Activated CD4-positive, alpha-beta T cell treated with anti-CD3 and anti-CD28 coated beads for 36 hours (primary cell): ENCODE measurements around the gene JMJD6. TPM values are rescaled to one million over a fixed set of nuclear protein-coding genes. Genes with fewer than 3 reads are reported as not detected.
"Not testable (repeated sequence)": the region's sequence is repeated elsewhere in the genome, so short reads cannot be mapped to it uniquely, and the experiment has no call there.

Experiments
- ATAC-seq: fragments of 200-7000 bp; cut with Tn5 transposase; one replicate; pipeline ENCODE4 v1.10.0; 2021; ENCODE audit warnings: mild to moderate bottlenecking, moderate library complexity
- CTCF ChIA-PET: fragments of 350-600 bp; sonication (Branson Sonifier 250); formaldehyde crosslinking; loops from one replicate; lab custom pipeline; 2021; ENCODE audit warnings: antibody characterized with exemption; lab: Charles Lee
- POLR2A ChIA-PET: fragments of 350-600 bp; sonication (Branson Sonifier 250); formaldehyde crosslinking; loops from one replicate; lab custom pipeline; 2021; ENCODE audit warnings: antibody characterized with exemption, inconsistent platforms; lab: Charles Lee
- DNase-seq: peaks from one replicate; pipeline ENCODE4 v3.0.0-alpha.2; 2020
- H3K27ac Mint-ChIP-seq: one replicate; pipeline ENCODE4 v1.8.0; 2021; ENCODE audit warnings: mixed read lengths
- H3K27me3 Mint-ChIP-seq: one replicate; pipeline ENCODE4 v1.8.0; 2021; ENCODE audit warnings: mixed read lengths
- H3K36me3 Mint-ChIP-seq: one replicate; pipeline ENCODE4 v1.8.0; 2021; ENCODE audit warnings: low read depth, mixed read lengths
- H3K4me1 Mint-ChIP-seq: one replicate; pipeline ENCODE4 v1.8.0; 2021; ENCODE audit warnings: mixed read lengths
- H3K4me3 Mint-ChIP-seq: one replicate; pipeline ENCODE4 v1.8.0; 2021; ENCODE audit warnings: mild to moderate bottlenecking, moderate library complexity, mixed read lengths
- H3K9me3 Mint-ChIP-seq: one replicate; pipeline ENCODE4 v1.8.0; 2021; ENCODE audit warnings: low read depth, mixed read lengths
- intact Hi-C, 2 experiments: fragments of 100-400 bp; cut with DNase I in 1 of 2; cut with micrococcal nuclease in 1 of 2; formaldehyde crosslinking; loops; one replicate each; pipeline versions ENCODE4 v1.14.2 to v1.15.1; 2022 to 2024; cut with DNase I, micrococcal nuclease
- total RNA-seq, 2 experiments: library from RNA; stranded (reverse); gene quantifications; one replicate each; pipeline ENCODE4 v1.2.3, GENCODE V29; 2021

The JMJD6 gene
- total RNA-seq, 2 experiments from 2014 or later: 51.3 to 65.5 TPM

DNA sequence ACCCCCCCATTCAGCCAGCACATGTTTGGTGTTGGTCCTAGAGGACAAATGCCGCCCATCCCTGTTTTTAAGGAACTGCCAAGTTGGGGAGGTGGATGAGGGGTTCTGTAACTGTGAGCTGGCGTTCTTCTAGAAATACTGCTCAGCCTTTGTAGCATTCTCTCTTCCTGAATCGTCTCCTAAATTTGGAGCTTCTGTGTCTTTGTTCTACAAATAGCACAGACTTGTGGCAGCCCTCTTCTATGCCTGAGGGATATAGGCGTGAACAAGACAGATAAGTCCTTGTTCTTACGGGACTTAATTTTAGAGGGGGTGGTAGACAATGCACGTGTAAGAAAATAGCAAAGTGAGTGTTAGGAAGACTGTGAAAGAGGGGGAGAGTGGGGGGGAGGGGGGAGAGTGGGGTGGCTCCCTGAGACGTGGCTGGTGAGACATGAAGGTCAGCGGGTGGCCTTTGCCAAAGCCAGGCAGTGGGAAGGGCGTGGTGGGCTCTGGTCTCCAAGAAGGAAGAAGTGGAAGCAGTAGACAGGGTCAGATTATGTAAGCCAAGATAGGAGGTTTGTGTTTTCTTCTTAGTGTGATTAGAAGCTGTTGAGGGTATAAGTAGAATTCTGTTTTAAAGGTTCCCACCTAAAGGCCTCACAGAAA is 21.4 kb upstream of the JMJD6 start:
- Mint-ChIP-seq H3K9me3 (no peaks in the 10 kb centered on the region), H3K4me3 (no peak overlapping the region), H3K4me1 (peaks cover 21% of the 10 kb centered on the region), H3K36me3 (peaks cover 32% of the 10 kb centered on the region), H3K27ac (no peak overlapping the region), H3K27me3 (no peaks in the 10 kb centered on the region)
- ATAC-seq (no peak), DNase-seq (no peak)
- intact Hi-C loops: no loop called here
- POLR2A ChIA-PET: no interaction called here
- CTCF ChIA-PET: interaction anchor here (0.6 to 1.3 kb wide), 2 partner anchors 9 to 1595 kb away, joined by 3 to 4 read pairs; no protein-coding TSS in a partner anchor

DNA sequence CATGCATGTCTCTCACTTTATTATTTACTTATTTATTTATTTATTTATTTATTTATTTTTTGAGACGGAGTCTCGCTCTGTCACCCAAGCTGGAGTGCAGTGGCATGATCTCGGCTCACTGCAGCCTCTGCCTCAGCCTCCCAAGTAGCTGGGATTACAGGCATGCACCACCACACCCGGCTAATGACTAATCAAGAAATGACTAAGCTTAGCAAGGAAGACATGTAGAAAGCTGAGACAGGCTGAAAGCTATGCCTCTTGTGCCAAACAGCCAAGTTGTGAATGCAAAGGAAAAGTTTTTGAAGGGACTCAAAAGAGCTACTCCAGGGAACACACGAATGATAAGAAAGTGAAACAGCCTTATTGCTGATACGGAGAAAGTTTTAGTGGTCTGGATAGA is 19.4 kb upstream of the JMJD6 start:
- H3K9me3 Mint-ChIP-seq, H3K4me3 Mint-ChIP-seq, H3K27ac Mint-ChIP-seq, H3K27me3 Mint-ChIP-seq, intact Hi-C loops: not testable (repeated sequence)
- peak; percentile 27 for DNase-seq
- Mint-ChIP-seq H3K36me3 (peaks cover 37% of the 10 kb centered on the region), H3K4me1 (peaks cover 16% of the 10 kb centered on the region)
- CTCF ChIA-PET: interaction anchor here (0.8 to 1.8 kb wide), 5 partner anchors 10 to 223 kb away, joined by 3 to 6 read pairs (median 4); no protein-coding TSS in a partner anchor
- peak; percentile 62 for ATAC-seq
- POLR2A ChIA-PET: interaction anchor here (0.6 to 1.1 kb wide), 3 partner anchors 9 to 188 kb away, joined by 3 to 5 read pairs (median 5); partner anchors contain the start of gene SRSF2

DNA sequence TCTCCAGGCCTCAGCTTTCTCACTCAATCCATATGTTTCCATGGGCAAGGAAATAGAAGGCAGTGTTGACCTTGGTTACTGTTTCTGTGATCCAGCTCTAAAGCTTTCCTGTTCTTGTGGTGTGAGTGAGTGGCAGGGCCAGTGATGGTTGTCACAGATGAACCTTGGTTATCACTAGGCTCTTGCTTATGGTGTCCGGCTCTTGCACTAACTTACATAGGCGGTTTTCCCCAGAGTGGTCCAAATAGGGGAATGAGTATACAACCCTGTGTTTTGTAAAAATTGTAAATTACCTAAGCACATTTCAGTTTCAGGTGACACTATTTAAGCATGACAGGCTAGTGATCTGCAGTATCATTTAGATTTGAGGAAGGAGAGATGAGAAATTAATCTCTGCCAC is 18.3 kb upstream of the JMJD6 start:
- intact Hi-C loops: no loop called here
- Mint-ChIP-seq H3K4me3 (no peak overlapping the region), H3K27me3 (no peaks in the 10 kb centered on the region), H3K9me3 (no peaks in the 10 kb centered on the region), H3K36me3 (peaks cover 37% of the 10 kb centered on the region), H3K27ac (no peak overlapping the region), H3K4me1 (peaks cover 16% of the 10 kb centered on the region)
- ChIA-PET CTCF (interaction anchor here (0.6 kb wide), 2 partner anchors 231 to 249 kb away, joined by 3 to 4 read pairs; no protein-coding TSS in a partner anchor), POLR2A (no interaction called here)
- DNase-seq (no peak), ATAC-seq (peak; percentile 44)

DNA sequence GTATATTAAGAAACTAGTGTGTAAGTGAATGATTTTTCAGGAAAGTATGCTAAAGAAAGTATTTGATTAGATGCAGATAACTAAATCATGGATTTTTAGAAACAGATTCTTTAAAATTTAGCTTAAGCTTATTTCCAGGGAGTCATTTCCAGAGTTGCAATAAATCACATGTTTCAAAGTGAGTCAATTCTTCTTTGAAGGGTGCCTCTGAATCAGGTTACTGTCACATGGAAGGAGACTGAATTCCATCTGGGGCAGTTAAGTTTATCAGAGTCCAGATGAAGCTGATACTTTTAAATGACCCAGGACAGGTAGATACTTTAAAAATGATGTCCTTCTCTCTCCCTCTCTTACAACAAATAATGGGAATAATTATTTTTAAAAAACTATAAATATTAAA is 16.6 kb upstream of the JMJD6 start:
- peak; percentile 65 for ATAC-seq
- intact Hi-C loops: loop anchor here in 1 of 2 experiments (1.0 kb wide), 1 partner anchor 10 kb away; no protein-coding TSS in a partner anchor
- ChIA-PET POLR2A (interaction anchor here (0.6 to 1.4 kb wide), 6 partner anchors 8 to 30 kb away, joined by 3 to 5 read pairs (median 3); no protein-coding TSS in a partner anchor), CTCF (interaction anchor here (0.7 to 1.8 kb wide), 4 partner anchors 10 to 660 kb away, joined by 3 to 12 read pairs (median 4); no protein-coding TSS in a partner anchor)
- DNase-seq: no peak
- H3K27me3 Mint-ChIP-seq: no peaks in the 10 kb centered on the region
- H3K4me1 Mint-ChIP-seq: peaks cover 32% of the 10 kb centered on the region
- no peaks in the 10 kb centered on the region for H3K9me3 Mint-ChIP-seq
- H3K27ac Mint-ChIP-seq: no peak overlapping the region
- no peak overlapping the region for H3K4me3 Mint-ChIP-seq
- H3K36me3 Mint-ChIP-seq: peaks cover 35% of the 10 kb centered on the region

DNA sequence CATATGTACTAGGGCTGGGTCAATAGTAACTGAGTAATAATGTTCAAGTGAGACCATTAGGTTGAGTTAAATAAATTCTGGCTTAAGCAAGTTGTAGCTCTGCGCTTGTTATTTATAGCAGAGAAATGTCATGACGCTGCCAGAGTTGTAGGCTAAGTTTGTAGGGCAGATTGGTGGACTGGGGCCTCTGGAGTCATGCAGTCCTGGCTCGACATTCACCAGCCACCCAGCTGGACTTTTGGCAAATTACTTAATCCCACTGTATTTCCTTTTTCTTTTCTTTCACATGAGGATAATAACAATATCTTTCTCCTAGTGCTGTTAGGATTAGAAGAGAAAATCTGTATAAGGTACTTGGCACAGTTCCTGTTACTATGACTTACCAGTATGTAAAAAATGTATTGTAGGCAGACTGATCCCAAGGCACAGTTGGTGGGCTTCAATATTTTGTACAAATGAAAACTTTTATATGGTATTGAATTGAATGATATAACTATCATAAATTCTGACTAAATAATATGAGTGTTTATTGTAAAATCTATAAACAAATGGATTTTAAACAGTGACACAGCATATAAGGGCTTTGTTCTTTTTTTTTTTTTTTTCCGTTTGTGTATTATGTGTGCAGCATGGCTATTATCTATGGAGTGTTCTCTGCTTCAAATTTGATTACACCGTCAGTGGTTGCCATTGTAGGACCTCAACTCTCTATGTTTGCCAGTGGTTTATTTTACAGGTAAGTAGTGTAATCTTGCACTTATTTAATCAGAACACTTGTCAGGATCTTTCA is 14.1 kb upstream of the JMJD6 start:
- intact Hi-C loops: no loop called here
- Mint-ChIP-seq H3K4me3 (no peak overlapping the region), H3K27me3 (no peaks in the 10 kb centered on the region), H3K27ac (no peak overlapping the region), H3K36me3 (peaks cover 36% of the 10 kb centered on the region), H3K9me3 (no peaks in the 10 kb centered on the region), H3K4me1 (peaks cover 28% of the 10 kb centered on the region)
- DNase-seq: no peak
- CTCF ChIA-PET: interaction anchor here (0.5 to 0.7 kb wide), 2 partner anchors 343 to 391 kb away, joined by 3 read pairs; no protein-coding TSS in a partner anchor
- no peak for ATAC-seq
- POLR2A ChIA-PET: no interaction called here

DNA sequence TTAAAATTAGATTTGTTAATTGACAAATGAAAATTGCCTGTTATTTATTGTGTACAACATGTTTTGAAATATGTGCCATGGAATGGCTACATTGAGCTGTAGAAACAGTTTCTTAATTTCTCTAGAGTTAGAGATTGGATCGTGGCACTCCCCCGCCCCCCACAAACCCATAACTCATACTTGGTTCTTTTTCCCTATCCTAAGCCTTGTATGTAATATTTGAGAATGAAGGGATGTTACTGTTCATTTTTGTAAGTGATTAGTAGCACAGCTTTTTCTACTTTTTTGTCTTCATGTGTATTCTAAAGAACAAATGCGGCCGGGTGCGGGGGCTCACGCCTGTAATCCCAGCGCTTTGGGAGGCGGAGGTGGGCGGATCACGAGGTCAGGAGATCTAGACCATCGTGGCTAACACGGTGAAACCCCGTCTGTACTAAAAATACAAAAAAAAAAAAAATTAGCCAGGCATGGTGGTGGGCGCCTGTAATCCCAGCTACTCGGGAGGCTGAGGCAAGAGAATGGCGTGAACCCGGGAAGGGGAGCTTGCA is 13.2 kb upstream of the JMJD6 start:
- DNase-seq, H3K27me3 Mint-ChIP-seq, H3K9me3 Mint-ChIP-seq, H3K4me3 Mint-ChIP-seq, POLR2A ChIA-PET, ATAC-seq, H3K27ac Mint-ChIP-seq: not testable (repeated sequence)
- CTCF ChIA-PET: interaction anchor here (0.5 to 2.0 kb wide), 6 partner anchors 9 to 592 kb away, joined by 3 to 7 read pairs (median 3); no protein-coding TSS in a partner anchor
- intact Hi-C loops: loop anchor here (2.0 to 10.0 kb wide), 10 partner anchors 13 to 1965 kb away; partner anchors contain the start of genes ACOX1 (in 1 of the 2), NAT9 (in 1 of the 2), SEC14L1 (in 1 of the 2) and TEN1 (in 1 of the 2)
- H3K4me1 Mint-ChIP-seq: peaks cover 25% of the 10 kb centered on the region
- peaks cover 37% of the 10 kb centered on the region for H3K36me3 Mint-ChIP-seq

DNA sequence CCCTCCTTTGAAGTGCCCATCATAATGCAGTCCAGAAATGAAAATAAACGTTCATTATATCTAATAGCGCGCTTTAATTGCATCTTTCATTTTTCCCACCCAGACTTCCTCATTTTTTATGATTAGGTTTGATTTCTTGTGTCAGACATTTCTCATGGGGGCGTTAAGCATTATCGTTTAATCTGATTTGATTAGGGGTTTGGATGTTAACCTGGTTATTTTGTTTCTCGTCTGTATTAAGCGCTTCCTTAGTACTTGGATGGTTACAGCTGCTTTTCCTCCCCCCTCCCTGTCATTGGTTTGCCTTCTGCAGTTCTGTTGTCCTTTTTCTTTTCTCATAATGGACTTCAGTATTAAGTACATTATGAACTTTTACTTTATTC is 12.1 kb upstream of the JMJD6 start:
- no peak for DNase-seq
- Mint-ChIP-seq H3K36me3 (peaks cover 42% of the 10 kb centered on the region), H3K27me3 (no peaks in the 10 kb centered on the region), H3K9me3 (no peaks in the 10 kb centered on the region), H3K4me3 (peak overlapping the region; percentile 85), H3K4me1 (peaks cover 35% of the 10 kb centered on the region), H3K27ac (peak overlapping the region; percentile 98)
- ChIA-PET POLR2A (interaction anchor here (2.6 kb wide), 1 partner anchor 11 kb away, joined by 44 read pairs; the partner anchor contains the start of genes JMJD6 and METTL23), CTCF (interaction anchor here (0.7 to 2.0 kb wide), 4 partner anchors 10 to 124 kb away, joined by 3 to 7 read pairs (median 4); no protein-coding TSS in a partner anchor)
- no peak for ATAC-seq
- intact Hi-C loops: loop anchor here (1.0 to 10.0 kb wide), 11 partner anchors 14 to 1964 kb away; partner anchors contain the start of genes ACOX1 (in 1 of the 2), NAT9 (in 1 of the 2), SEC14L1 (in 1 of the 2) and TEN1 (in 1 of the 2)

DNA sequence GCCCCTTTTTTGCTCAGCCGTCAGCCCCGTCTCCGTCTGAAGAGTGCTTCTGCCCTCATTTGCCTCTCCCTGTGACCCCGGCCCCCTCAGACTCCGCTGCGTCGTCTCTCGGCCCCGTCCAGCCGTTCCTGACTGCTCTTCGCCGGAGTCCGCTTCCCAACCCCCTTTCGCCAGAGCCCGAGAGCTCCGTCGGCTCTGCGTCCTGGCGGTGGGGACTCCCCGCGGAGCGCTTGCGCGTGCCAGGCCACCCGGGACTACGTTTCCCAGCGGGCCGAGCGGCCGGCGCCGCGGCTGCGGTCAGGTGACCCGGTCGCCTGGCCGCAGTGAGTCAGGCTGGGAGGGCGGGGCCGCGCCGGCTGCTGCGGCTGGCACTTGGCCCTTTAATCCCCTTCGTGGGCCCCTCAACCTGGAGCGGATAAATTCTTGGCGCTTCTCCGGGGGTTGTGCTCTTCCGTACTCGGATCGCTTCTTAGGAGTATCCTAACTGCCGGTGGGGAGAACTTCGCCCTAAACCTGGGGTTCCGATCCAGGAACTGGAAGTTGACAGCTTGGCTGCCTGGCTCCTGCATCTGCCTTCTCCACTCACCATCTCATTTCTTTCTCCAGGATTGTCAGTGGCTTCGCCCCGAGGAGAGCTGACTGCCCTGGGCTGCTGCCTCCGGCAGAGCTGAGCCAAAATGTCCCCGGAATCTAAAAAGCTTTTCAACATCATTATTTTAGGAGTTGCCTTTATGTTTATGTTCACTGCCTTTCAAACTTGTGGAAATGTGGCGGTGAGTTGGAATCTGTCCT is 11.5 kb upstream of the JMJD6 start, which contains the start of gene MFSD11:
TSS of gene MFSD11 (plus strand) at position 444 of the 792 bp plus-strand sequence. CDS start at position 678, 234 bp downstream.
- peak within 1 kb of the TSS; percentile 85 for H3K4me3 Mint-ChIP-seq
- H3K27ac Mint-ChIP-seq: peak within 1 kb of the TSS; percentile 98
- H3K36me3 Mint-ChIP-seq: peaks cover 46% of the 10 kb centered on the region
- H3K9me3 Mint-ChIP-seq: no peaks in the 10 kb centered on the region
- ChIA-PET POLR2A (interaction anchor here (0.6 to 2.6 kb wide), 7 partner anchors 8 to 79 kb away, joined by 3 to 44 read pairs (median 3); partner anchors contain the start of genes JMJD6 and METTL23), CTCF (interaction anchor here (0.7 to 2.0 kb wide), 3 partner anchors 10 to 124 kb away, joined by 3 to 7 read pairs (median 4); no protein-coding TSS in a partner anchor)
- ATAC-seq (peak; percentile 66), DNase-seq (peak; percentile 95)
- H3K4me1 Mint-ChIP-seq: peaks cover 37% of the 10 kb centered on the region
- H3K27me3 Mint-ChIP-seq: no peaks in the 10 kb centered on the region
- intact Hi-C loops: loop anchor here (1.0 to 10.0 kb wide), 21 partner anchors 12 to 1963 kb away; partner anchors contain the start of genes JMJD6 (in 2 of the 2), METTL23 (in 2 of the 2), SEC14L1 (in 2 of the 2) and ACOX1 (in 1 of the 2)

DNA sequence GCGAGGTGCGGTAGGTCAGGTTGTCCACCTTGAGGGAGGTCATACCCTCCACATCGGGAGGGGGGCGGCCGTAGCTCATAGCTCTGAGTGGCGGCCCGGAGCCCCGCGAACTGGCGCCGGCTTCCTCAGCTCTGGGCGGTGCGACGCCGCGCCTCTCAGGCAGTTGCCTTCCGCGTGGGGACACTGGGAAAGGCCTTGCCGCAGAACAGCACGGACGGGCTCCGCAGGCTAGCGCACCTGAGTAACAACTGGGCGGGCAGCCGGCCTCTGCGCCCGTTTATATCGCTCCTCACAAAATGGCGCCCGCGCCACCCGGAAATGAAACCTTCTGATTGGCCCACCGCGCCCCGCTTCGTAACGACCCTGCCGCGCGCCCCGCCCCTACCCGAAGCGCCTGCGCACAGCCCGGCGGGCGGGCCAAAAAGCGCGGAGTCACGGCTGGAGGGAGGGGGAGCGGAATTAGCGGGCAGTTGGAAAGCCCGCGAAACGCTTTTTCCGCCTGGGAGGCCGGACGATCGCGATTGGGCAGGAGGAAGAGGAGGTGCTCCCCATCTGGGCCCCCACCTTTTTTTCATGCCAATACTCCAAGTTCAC is 10.8 kb upstream of the JMJD6 start, which contains the start of gene SRSF2:
TSS of gene SRSF2 (minus strand) at position 250 of the 594 bp plus-strand sequence. CDS start at position 79, 171 bp downstream.
- Mint-ChIP-seq H3K4me3 (peak within 1 kb of the TSS; percentile 85), H3K9me3 (no peaks in the 10 kb centered on the region), H3K27me3 (no peaks in the 10 kb centered on the region), H3K27ac (peak within 1 kb of the TSS; percentile 98), H3K36me3 (peaks cover 51% of the 10 kb centered on the region), H3K4me1 (peaks cover 40% of the 10 kb centered on the region)
- intact Hi-C loops: loop anchor here (1.0 to 10.0 kb wide), 19 partner anchors 11 to 1962 kb away; partner anchors contain the start of genes JMJD6 (in 2 of the 2), METTL23 (in 2 of the 2), SEC14L1 (in 2 of the 2) and ACOX1 (in 1 of the 2)
- ChIA-PET CTCF (no interaction called here), POLR2A (interaction anchor here (0.6 to 2.6 kb wide), 7 partner anchors 8 to 639 kb away, joined by 3 to 44 read pairs (median 3); partner anchors contain the start of genes JMJD6 and METTL23)
- peak; percentile 75 for ATAC-seq
- peak; percentile 99 for DNase-seq
